Measurements from ENCODE around the gene CYB5D1. TPM values are rescaled to one million over a fixed set of nuclear protein-coding genes. Genes with fewer than 3 reads are reported as not detected.
"Not testable (repeated sequence)": the region's sequence is repeated elsewhere in the genome, so short reads cannot be mapped to it uniquely, and the experiment has no call there.

Gene CYB5D1
- 10 to 100 TPM; 10.6 to 28.9 (median 24.4) TPM for polyA plus RNA-seq (ENCODE audit: insufficient read length in 4 of 4)

GRCh38 chr17:7857713-7858521 lies at the start of gene CYB5D1:
Gene CYB5D1 (plus strand): TSS chr17:7858003. CDS start chr17:7858135, 132 bp downstream.
- DNase-seq (ENCODE audit: low read depth in 4 of 4, low spot score in 3 of 4): peak in 3 of 4 donors; percentile 87 to 91 (median 90)

GRCh38 chr17:7809086-7809790 lies 48.6 kb upstream of the CYB5D1 start:
- DNase-seq (ENCODE audit: low read depth in 4 of 4, low spot score in 3 of 4): no peak

GRCh38 chr17:7809791-7810343 lies 47.9 kb upstream of the CYB5D1 start:
- DNase-seq (ENCODE audit: low read depth in 4 of 4, low spot score in 3 of 4): not testable (repeated sequence)

- no peak for DNase-seq (ENCODE audit: low read depth in 4 of 4, low spot score in 3 of 4)
These were observed 46.6 kb upstream of the CYB5D1 start for GRCh38 chr17:7811251-7811650.

GRCh38 chr17:7814969-7815368 lies 42.8 kb upstream of the CYB5D1 start:
- no peak for DNase-seq (ENCODE audit: low read depth in 4 of 4, low spot score in 3 of 4)

GRCh38 chr17:7816926-7817642 lies 40.7 kb upstream of the CYB5D1 start:
- no peak for DNase-seq (ENCODE audit: low read depth in 4 of 4, low spot score in 3 of 4)

- no peak for DNase-seq (ENCODE audit: low read depth in 4 of 4, low spot score in 3 of 4)
These were observed 40.2 kb upstream of the CYB5D1 start for GRCh38 chr17:7817643-7817964.

GRCh38 chr17:7818026-7818425 lies 39.8 kb upstream of the CYB5D1 start:
- no peak for DNase-seq (ENCODE audit: low read depth in 4 of 4, low spot score in 3 of 4)

- DNase-seq (ENCODE audit: low read depth in 4 of 4, low spot score in 3 of 4): no peak
These were observed 38.8 kb upstream of the CYB5D1 start for GRCh38 chr17:7818746-7819645.

- DNase-seq (ENCODE audit: low read depth in 4 of 4, low spot score in 3 of 4): no peak
These were observed 37.6 kb upstream of the CYB5D1 start for GRCh38 chr17:7820231-7820630.

GRCh38 chr17:7822126-7822525 lies 35.7 kb upstream of the CYB5D1 start:
- no peak for DNase-seq (ENCODE audit: low read depth in 4 of 4, low spot score in 3 of 4)

- DNase-seq (ENCODE audit: low read depth in 4 of 4, low spot score in 3 of 4): no peak
These were observed 34.2 kb upstream of the CYB5D1 start for GRCh38 chr17:7823581-7824001.

- no peak for DNase-seq (ENCODE audit: low read depth in 4 of 4, low spot score in 3 of 4)
These were observed 33.5 kb upstream of the CYB5D1 start for GRCh38 chr17:7824021-7824924.

GRCh38 chr17:7825206-7825990 lies 32.4 kb upstream of the CYB5D1 start:
- no peak for DNase-seq (ENCODE audit: low read depth in 4 of 4, low spot score in 3 of 4)

GRCh38 chr17:7830616-7831015 lies 27.2 kb upstream of the CYB5D1 start:
- no peak for DNase-seq (ENCODE audit: low read depth in 4 of 4, low spot score in 3 of 4)

- no peak for DNase-seq (ENCODE audit: low read depth in 4 of 4, low spot score in 3 of 4)
These were observed 26.6 kb upstream of the CYB5D1 start for GRCh38 chr17:7831233-7831632.

- DNase-seq (ENCODE audit: low read depth in 4 of 4, low spot score in 3 of 4): no peak
These were observed 25.4 kb upstream of the CYB5D1 start for GRCh38 chr17:7832431-7832830.
